ENCODE data around the gene TMIGD2.
"Not testable (repeated sequence)": the region's sequence is repeated elsewhere in the genome, so short reads cannot be mapped to it uniquely, and the experiment has no call there.

Gene TMIGD2

GRCh38 chr19:4266253-4267000 is 35.8 kb downstream of the TMIGD2 start:
- no peak for DNase-seq (ENCODE audit: low spot score)

GRCh38 chr19:4264812-4265211 is 37.4 kb downstream of the TMIGD2 start:
- no peak for DNase-seq (ENCODE audit: low spot score)

- DNase-seq (ENCODE audit: low spot score), result no peak
These were observed 41.5 kb downstream of the TMIGD2 start for GRCh38 chr19:4260613-4261191.

- no peak for DNase-seq (ENCODE audit: low spot score)
These were observed 44.0 kb downstream of the TMIGD2 start for GRCh38 chr19:4258181-4258580.

GRCh38 chr19:4257025-4257424 is 45.2 kb downstream of the TMIGD2 start:
- no peak for DNase-seq (ENCODE audit: low spot score)

- DNase-seq (ENCODE audit: low spot score), result no peak
These were observed 45.6 kb downstream of the TMIGD2 start for GRCh38 chr19:4256563-4256962.

- peak; percentile 96 for DNase-seq (ENCODE audit: low spot score)
These were observed 55.2 kb downstream of the TMIGD2 start, which contains the start of gene YJU2 for GRCh38 chr19:4246767-4247593. Gene YJU2 (plus strand): TSS chr19:4247080. CDS start chr19:4247147, 67 bp downstream.

GRCh38 chr19:4245938-4246337 is 56.3 kb downstream of the TMIGD2 start:
- not testable (repeated sequence) for DNase-seq (ENCODE audit: low spot score)
